ENCODE data around the gene RNF217.
"Not testable (repeated sequence)": the region's sequence is repeated elsewhere in the genome, so short reads cannot be mapped to it uniquely, and the experiment has no call there.

Gene RNF217

GRCh38 chr6:125123051-125123450 is 160.8 kb downstream of the RNF217 start:
- DNase-seq (ENCODE audit: low read depth in 2 of 2, low spot score in 1 of 2), result no peak

DNA sequence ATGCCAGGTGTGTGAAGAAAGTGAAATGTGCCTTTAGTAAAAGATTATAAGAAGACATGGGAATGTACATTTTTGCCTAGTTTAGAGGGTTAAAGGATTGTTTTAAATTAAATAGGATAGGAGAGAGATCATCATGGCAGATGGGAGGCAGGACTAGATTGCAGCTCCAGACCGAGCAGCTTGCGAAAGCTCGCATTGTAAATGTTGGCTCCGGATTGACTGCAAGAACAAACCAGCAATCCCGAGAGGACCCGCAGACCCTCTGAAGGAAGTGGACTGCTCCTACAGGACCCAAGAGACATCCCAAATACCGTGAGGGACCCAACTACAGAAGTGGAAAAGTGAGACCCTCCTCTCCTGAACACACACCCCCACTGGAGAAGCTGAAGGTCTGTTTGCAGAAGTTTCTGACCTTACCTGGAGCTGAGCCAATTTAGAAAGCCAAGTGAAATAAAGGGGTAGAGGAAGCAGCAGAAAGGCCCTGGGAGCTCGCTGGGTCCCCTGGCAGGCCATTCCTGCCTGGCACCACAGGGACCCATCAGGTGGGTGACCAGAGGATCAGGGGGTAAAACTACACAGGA is 161.3 kb downstream of the RNF217 start:
- DNase-seq (ENCODE audit: low read depth in 2 of 2, low spot score in 1 of 2), result no peak

DNA sequence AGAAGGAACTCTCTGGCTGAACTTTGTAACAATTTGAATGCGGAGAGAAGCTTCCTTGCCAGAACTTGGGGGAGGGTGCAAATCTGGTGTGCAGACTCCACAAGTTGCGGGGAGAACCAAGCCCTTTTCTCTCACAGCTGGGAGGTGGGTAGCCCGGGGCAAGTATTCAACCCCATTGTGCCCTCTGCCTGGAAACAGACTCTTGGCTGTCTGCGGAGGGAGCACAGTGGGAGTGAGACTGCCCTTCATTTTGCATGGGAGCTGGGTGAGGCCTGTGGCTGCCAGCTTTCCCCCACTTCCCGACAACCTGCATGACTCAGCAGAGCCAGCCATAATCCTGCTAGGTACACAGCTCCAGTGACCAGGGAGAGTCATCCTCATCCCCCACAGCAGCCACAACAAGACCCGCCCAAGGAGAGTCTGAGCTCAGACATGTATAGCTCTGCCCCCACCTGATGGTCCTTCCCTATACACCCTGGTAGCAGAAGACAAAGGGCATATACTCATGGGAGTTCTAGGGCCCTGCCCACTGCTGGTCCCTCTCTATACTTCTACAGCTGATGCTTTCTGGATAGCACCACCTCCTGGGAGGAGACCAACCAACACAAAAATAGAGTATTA is 161.9 kb downstream of the RNF217 start:
- DNase-seq (ENCODE audit: low read depth in 2 of 2, low spot score in 1 of 2), result no peak

DNA sequence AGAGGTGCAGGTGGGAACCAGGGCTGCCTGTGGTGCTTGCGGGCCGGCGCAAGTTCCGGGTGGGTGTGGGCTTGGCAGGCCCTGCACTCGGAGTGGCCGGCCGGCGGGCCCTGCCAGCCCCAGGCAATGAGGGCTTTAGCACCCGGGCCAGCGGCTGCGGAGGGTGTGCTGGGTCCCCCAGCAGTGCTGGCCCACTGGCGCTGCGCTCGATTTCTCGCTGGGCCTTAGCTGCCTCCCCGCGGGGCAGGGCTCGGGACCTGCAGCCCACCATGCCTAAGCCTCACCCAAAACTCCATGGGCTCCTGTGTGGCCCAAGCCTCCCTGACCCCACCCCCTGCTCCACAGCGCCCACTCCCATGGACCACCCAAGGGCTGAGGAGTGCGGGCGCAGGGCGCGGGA is 163.6 kb downstream of the RNF217 start:
- not testable (repeated sequence) for DNase-seq (ENCODE audit: low read depth in 2 of 2, low spot score in 1 of 2)

DNA sequence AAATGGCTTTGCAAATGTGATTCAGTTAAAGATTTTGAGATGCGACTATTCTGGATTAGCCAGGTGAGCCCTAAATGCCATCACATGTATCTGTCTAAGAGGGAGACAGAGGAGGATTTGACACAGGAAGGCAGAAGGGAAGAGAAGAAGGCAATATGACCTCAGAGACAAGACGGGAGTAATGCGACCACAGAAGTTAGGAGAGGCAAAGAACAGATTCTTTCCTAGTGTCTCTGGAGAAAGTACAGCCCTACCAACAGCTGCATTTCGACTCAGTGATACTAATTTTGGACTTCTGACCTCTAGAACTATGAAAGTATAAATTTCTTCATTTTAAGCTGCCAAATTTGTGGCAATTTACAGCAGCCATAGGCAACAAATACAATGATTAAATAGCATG is 167.1 kb downstream of the RNF217 start:
- DNase-seq (ENCODE audit: low read depth in 2 of 2, low spot score in 1 of 2), result no peak

DNA sequence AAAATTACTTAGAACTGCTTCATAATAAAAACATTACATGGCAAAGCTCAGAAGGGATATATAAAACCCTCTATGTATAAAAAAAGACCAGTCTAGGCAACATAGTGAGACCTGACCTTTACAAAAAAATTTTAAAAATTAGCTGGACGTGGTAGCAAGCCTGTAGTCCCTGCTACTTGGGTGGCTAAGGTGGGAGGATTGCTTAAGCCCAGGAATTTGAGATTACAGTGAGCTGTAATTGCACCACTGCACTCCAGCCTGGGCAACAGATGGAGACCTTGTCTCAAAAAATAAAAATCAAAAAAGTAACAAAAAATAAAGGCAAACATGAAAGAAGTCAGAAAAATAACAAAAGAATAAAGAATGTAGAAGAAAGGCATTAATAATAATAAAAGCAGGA is 169.8 kb downstream of the RNF217 start:
- no peak for DNase-seq (ENCODE audit: low read depth in 2 of 2, low spot score in 1 of 2)

DNA sequence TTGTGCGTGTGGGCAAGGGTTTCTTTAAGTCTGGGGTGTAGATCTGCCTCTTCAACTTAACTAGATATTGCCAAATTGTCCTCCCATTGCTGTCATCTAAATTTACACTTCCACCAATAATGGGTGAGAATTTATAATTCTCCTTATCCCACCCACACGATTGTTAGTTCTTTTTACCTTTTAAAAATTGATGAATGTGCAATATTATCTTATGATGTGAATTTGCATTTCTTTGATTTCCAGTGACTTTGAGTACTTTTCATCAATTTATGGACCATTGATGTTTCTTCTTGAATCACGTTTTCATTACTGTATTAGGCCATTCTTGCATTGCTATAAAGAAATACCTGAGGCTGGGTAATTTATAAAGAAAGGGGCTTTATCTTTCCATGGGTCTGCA is 174.1 kb downstream of the RNF217 start:
- DNase-seq (ENCODE audit: low read depth in 2 of 2, low spot score in 1 of 2), result no peak

DNA sequence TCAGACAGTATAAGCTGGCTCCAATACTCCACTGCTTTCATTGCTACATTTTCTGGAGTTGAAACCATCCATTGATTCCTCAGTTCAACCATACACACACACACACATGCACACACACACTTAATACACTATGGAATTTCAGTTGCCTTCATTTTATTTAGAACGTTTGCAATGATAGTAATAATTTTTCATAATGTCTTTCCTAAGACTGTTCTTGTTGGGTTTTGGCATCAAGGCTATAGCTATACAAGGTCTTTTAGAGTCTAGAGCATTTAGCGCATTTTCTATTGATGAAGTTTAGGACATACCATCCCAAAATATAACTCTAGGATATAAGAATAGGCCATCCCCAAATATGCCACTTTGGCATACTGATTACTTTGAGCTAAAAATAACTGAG is 175.8 kb downstream of the RNF217 start:
- no peak for DNase-seq (ENCODE audit: low read depth in 2 of 2, low spot score in 1 of 2)

DNA sequence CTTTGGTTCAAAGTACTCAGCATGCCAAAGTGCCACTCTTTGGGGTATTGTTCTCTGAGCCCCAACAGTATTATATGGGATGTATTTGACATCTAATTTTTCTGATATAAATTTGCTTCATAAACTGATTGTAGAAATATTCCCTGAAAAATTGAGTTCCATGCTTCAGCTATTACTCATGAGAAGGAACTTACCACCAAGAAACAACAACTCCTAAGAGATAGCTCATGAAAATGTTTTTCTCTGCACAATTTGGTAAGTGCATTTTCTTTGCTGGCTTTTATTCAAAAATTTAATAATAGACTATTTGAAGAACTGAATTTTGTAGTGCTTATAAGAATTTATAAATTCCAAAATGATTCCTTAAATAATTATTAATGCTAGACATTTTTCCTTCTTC is 178.6 kb downstream of the RNF217 start:
- no peak for DNase-seq (ENCODE audit: low read depth in 2 of 2, low spot score in 1 of 2)
